ENCODE measurements around the gene COL27A1. TPM values are rescaled to one million over a fixed set of nuclear protein-coding genes. Genes with fewer than 3 reads are reported as not detected.
"Not testable (repeated sequence)": the region's sequence is repeated elsewhere in the genome, so short reads cannot be mapped to it uniquely, and the experiment has no call there.

The COL27A1 gene
- total RNA-seq, 2 experiments from 2014 or later: not detected

DNA sequence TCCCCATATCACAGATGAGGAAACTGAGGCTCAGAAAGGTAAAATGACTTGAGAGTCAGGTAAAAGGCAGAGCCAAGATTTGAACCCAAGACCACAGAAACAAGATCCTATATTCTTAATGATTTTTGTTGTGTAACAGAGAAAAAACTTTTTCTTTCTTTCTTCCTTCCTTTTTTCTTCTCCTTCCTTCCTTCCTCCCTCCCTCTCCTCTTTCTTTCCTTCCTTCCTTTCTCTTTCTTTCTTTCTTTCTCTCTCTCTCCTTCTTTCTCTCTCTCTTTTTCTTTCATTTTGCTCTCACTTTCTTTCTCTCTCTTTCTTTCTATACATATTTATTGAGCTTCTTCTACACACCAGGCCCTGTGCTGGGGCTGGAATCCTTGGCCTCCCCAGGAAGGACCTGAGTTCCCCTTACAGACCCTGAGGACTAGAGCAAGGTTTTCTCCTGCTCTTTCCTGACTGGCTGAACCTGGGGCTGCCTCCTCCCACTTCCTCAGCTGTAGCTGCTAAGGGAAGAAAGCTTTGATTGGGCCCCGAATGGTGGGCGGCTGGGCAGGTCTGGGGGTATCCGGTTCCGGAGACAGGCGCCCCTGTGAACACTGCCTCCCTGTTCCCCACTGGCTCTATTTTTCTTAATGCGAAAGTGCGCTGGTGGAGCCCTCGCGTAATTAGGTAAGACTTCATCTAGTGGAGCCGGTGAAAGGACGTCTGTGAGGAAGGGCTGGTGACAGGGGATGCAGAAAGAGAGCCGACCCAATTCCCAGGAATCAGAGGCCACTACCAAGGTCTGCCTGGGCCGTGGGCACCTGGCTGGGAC lies 28.9 kb upstream of the COL27A1 start:
- Histone ChIP-seq H3K4me3 (ENCODE audit: low read depth, low read length, poor library complexity, severe bottlenecking) (no peak overlapping the region), H3K9me2 (ENCODE audit: insufficient read depth, low read length) (no peaks in the 10 kb centered on the region), H4K20me1 (ENCODE audit: insufficient read depth, low read length) (no peaks in the 10 kb centered on the region), H2AFZ (ENCODE audit: low read length) (no peak overlapping the region), H3K4me2 (ENCODE audit: low read length) (no peak overlapping the region), H3K27ac (ENCODE audit: low read depth, low read length, poor library complexity, severe bottlenecking) (no peak overlapping the region), H3K79me2 (ENCODE audit: insufficient read depth, low read depth, low read length) (no peaks in the 10 kb centered on the region), H3K9me3 (ENCODE audit: low read length) (no peaks in the 10 kb centered on the region), H3K36me3 (ENCODE audit: insufficient read depth, low read length) (no peaks in the 10 kb centered on the region), H3K4me1 (ENCODE audit: insufficient read depth, low read length, poor library complexity, severe bottlenecking) (no peaks in the 10 kb centered on the region)
- TF ChIP-seq, protein P1, sequence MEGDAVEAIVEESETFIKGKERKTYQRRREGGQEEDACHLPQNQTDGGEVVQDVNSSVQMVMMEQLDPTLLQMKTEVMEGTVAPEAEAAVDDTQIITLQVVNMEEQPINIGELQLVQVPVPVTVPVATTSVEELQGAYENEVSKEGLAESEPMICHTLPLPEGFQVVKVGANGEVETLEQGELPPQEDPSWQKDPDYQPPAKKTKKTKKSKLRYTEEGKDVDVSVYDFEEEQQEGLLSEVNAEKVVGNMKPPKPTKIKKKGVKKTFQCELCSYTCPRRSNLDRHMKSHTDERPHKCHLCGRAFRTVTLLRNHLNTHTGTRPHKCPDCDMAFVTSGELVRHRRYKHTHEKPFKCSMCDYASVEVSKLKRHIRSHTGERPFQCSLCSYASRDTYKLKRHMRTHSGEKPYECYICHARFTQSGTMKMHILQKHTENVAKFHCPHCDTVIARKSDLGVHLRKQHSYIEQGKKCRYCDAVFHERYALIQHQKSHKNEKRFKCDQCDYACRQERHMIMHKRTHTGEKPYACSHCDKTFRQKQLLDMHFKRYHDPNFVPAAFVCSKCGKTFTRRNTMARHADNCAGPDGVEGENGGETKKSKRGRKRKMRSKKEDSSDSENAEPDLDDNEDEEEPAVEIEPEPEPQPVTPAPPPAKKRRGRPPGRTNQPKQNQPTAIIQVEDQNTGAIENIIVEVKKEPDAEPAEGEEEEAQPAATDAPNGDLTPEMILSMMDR (conservative IDR thresholded peaks at IDR 0.05; ENCODE audit: low read length): no peak
- TF ChIP-seq EZH2phosphoT487 (IDR thresholded peaks at IDR 0.05; ENCODE audit: borderline replicate concordance, low read depth, low read length): no peak
- intact Hi-C loops (cut with micrococcal nuclease; ENCODE audit: unreplicated experiment): no loop called here
- DNase-seq (ENCODE audit: low spot score): no peak
- POLR2A ChIA-PET: interaction anchor here (0.7 kb wide), 1 partner anchor 33 kb away, joined by 4 read pairs; no protein-coding TSS in a partner anchor
- CTCF ChIA-PET (ENCODE audit: unreplicated experiment): no interaction called here
- BruUV-seq (replicated peaks): no TSS peak

GRCh38 chr9:114128759-114129158 lies 26.6 kb upstream of the COL27A1 start:
- intact Hi-C loops (cut with micrococcal nuclease; ENCODE audit: unreplicated experiment); H3K4me1 ChIP-seq (ENCODE audit: insufficient read depth, low read length, poor library complexity, severe bottlenecking); H3K27ac ChIP-seq (ENCODE audit: low read depth, low read length, poor library complexity, severe bottlenecking); H3K9me3 ChIP-seq (ENCODE audit: low read length); H3K9me2 ChIP-seq (ENCODE audit: insufficient read depth, low read length); H3K4me3 ChIP-seq (ENCODE audit: low read depth, low read length, poor library complexity, severe bottlenecking); CTCF ChIA-PET (ENCODE audit: unreplicated experiment); DNase-seq (ENCODE audit: low spot score); H3K4me2 ChIP-seq (ENCODE audit: low read length); H4K20me1 ChIP-seq (ENCODE audit: insufficient read depth, low read length); BruUV-seq (replicated peaks); H3K36me3 ChIP-seq (ENCODE audit: insufficient read depth, low read length); H3K79me2 ChIP-seq (ENCODE audit: insufficient read depth, low read depth, low read length); H2AFZ ChIP-seq (ENCODE audit: low read length): not testable (repeated sequence)
- POLR2A ChIA-PET: interaction anchor here (0.6 to 1.4 kb wide), 2 partner anchors 12 to 683 kb away, joined by 3 to 5 read pairs; no protein-coding TSS in a partner anchor

DNA sequence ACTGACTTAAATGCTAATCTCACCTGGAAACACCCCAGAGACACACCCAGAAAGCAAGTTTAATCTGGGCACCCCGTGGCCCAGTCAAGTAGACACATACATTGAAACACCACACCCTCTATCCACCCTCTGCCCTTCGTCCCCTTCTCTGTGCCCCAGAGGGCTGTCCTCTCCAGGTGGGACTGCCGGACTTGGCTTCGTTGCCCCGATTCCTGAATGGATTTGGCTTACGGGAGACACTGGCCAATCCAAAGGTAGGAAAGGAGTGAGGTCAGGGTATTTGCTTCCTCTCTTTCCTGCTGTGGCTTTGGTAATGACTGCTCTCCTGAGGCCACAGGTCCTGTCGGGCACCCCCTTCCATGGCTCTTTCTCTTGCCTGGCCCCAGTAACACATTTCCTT lies 25.2 kb upstream of the COL27A1 start:
- no peak overlapping the region for H2AFZ ChIP-seq (ENCODE audit: low read length)
- BruUV-seq (replicated peaks): no TSS peak
- no peaks in the 10 kb centered on the region for H3K36me3 ChIP-seq (ENCODE audit: insufficient read depth, low read length)
- POLR2A ChIA-PET: interaction anchor here (0.7 kb wide), 1 partner anchor 12 kb away, joined by 3 read pairs; no protein-coding TSS in a partner anchor
- no peaks in the 10 kb centered on the region for H3K9me3 ChIP-seq (ENCODE audit: low read length)
- TF ChIP-seq, protein P1 (conservative IDR thresholded peaks at IDR 0.05; ENCODE audit: low read length): no peak
- no peak for TF ChIP-seq EZH2phosphoT487 (IDR thresholded peaks at IDR 0.05; ENCODE audit: borderline replicate concordance, low read depth, low read length)
- H3K9me2 ChIP-seq (ENCODE audit: insufficient read depth, low read length): no peaks in the 10 kb centered on the region
- CTCF ChIA-PET (ENCODE audit: unreplicated experiment): no interaction called here
- no peak overlapping the region for H3K27ac ChIP-seq (ENCODE audit: low read depth, low read length, poor library complexity, severe bottlenecking)
- H3K79me2 ChIP-seq (ENCODE audit: insufficient read depth, low read depth, low read length): no peaks in the 10 kb centered on the region
- intact Hi-C loops (cut with micrococcal nuclease; ENCODE audit: unreplicated experiment): no loop called here
- no peak overlapping the region for H3K4me2 ChIP-seq (ENCODE audit: low read length)
- no peaks in the 10 kb centered on the region for H4K20me1 ChIP-seq (ENCODE audit: insufficient read depth, low read length)
- no peaks in the 10 kb centered on the region for H3K4me1 ChIP-seq (ENCODE audit: insufficient read depth, low read length, poor library complexity, severe bottlenecking)
- no peak overlapping the region for H3K4me3 ChIP-seq (ENCODE audit: low read depth, low read length, poor library complexity, severe bottlenecking)
- no peak for DNase-seq (ENCODE audit: low spot score)
